ENCODE data around the gene DSG1. TPM values are rescaled to one million over a fixed set of nuclear protein-coding genes. Genes with fewer than 3 reads are reported as not detected.

DSG1 gene
- total RNA-seq, 1 donor from 2014 or later: 4.8 TPM

DNA sequence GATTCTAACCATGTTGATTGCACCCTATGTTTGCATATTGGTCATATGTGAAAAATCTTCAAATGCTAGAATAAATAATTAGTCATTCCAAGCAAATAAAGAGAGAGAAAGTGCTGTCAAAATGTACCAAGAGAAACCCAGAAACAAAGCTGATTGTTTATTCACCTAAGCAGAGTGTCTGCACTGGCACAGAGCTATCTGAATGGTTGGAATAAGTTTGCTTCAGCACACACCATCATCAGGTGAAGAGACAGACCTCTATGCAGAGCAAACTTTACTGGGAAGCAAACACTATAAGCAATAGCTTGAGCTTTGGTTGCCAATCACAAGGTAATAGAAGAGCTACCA is 84.0 kb downstream of the DSG1 start:
- Mint-ChIP-seq H3K4me3 (no peak overlapping the region), H3K4me1 (ENCODE audit: unreplicated experiment) (peaks cover 18% of the 10 kb centered on the region), H3K27ac (peak overlapping the region; percentile 63), H3K36me3 (no peaks in the 10 kb centered on the region), H3K9me3 (no peaks in the 10 kb centered on the region), H3K27me3 (no peaks in the 10 kb centered on the region)
- no peak for DNase-seq (ENCODE audit: extremely low spot score, unreplicated experiment)
- TF ChIP-seq, protein P1, sequence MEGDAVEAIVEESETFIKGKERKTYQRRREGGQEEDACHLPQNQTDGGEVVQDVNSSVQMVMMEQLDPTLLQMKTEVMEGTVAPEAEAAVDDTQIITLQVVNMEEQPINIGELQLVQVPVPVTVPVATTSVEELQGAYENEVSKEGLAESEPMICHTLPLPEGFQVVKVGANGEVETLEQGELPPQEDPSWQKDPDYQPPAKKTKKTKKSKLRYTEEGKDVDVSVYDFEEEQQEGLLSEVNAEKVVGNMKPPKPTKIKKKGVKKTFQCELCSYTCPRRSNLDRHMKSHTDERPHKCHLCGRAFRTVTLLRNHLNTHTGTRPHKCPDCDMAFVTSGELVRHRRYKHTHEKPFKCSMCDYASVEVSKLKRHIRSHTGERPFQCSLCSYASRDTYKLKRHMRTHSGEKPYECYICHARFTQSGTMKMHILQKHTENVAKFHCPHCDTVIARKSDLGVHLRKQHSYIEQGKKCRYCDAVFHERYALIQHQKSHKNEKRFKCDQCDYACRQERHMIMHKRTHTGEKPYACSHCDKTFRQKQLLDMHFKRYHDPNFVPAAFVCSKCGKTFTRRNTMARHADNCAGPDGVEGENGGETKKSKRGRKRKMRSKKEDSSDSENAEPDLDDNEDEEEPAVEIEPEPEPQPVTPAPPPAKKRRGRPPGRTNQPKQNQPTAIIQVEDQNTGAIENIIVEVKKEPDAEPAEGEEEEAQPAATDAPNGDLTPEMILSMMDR (conservative IDR thresholded peaks at IDR 0.05): no peak

DNA sequence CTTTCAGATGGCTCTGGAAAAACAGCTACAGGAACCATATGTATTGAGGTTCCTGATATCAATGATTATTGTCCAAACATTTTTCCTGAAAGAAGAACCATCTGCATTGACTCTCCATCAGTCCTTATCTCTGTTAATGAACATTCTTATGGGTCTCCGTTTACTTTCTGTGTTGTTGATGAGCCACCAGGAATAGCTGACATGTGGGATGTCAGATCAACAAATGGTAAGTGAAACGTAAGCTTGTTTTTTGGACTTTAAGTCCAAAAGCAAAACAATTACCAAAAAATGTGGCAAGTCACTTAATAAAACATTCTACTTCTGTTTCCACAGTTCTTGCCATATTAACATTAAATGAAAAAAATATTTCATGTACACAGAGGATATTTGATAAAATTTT is 85.4 kb downstream of the DSG1 start:
- TF ChIP-seq, protein P1 (conservative IDR thresholded peaks at IDR 0.05): no peak
- H3K27ac Mint-ChIP-seq: peak overlapping the region; percentile 20
- no peaks in the 10 kb centered on the region for H3K9me3 Mint-ChIP-seq
- no peaks in the 10 kb centered on the region for H3K27me3 Mint-ChIP-seq
- DNase-seq (ENCODE audit: extremely low spot score, unreplicated experiment): no peak
- no peak overlapping the region for H3K4me3 Mint-ChIP-seq
- H3K36me3 Mint-ChIP-seq: no peaks in the 10 kb centered on the region
- H3K4me1 Mint-ChIP-seq (ENCODE audit: unreplicated experiment): peaks cover 13% of the 10 kb centered on the region

Other genes starting within 250 kb of the DSG1 start
- gene DSC2, start 215.7 kb upstream of the DSG1 start, total RNA-seq (ENCODE audit: low replicate concordance): 85.4 and 352 TPM in 2 replicates
- 1.6 and 4.1 TPM in 2 replicates for gene DSC1, start 155.3 kb upstream of the DSG1 start, total RNA-seq (ENCODE audit: low replicate concordance)
- gene DSG4, start 58.6 kb downstream of the DSG1 start, total RNA-seq (ENCODE audit: low replicate concordance): 0.07 and 0.17 TPM in 2 replicates
- 1.1 and 4.5 TPM in 2 replicates for gene DSG3, start 129.6 kb downstream of the DSG1 start, total RNA-seq (ENCODE audit: low replicate concordance)
- gene DSG2, start 180.0 kb downstream of the DSG1 start, total RNA-seq (ENCODE audit: low replicate concordance): 117 and 272 TPM in 2 replicates

Data from type B pancreatic cell (in vitro differentiated cells).